ENCODE data around the gene OGDH.

DNA sequence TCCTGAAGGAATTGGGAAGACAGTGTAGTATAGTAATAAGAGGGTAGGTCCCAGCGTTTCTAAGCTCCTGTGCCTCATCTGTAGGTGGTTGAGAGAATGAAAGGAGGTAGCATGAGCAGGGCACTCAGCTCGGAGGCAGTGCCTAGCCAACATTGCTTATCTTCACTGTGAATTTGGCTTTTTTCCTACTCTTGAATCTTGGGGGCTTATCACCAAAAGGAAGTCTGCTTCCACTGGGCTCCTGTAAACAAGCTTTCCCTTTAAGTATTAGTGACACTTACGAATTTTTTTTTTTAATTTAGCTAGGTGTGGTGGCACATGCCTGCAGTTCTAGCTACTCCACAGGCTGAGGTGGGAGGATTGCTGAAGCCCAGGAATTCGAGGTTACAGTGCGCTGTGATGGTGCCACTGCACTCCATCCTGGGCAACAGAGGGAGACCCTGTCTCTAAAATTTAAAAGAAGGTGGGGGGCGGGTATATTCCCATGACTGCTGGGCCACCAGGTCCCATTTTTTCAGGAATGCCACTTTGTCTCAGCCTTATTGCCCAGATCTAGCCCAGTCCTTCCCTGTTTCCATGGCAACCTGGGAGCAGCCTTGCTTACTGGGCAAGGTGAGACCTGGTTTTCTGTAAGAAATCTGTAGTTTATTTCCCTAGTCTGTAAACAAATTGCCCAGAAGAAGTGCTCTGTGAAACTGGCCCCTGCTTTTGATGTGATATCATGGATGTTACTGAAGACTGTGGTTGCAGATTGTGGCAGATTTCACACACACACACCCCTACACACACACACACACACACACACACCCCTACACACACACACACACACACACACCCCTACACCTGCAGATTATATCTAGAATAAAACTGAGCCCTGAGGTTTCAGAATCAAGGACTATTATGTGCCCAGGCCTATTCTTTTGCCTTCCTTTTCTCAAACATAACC lies 19.4 kb downstream of the OGDH start:
- TF ChIP-seq ZNF114 (CRISPR knock-in tag; IDR thresholded peaks at IDR 0.05) (no peak), POLR2AphosphoS5 (IDR thresholded peaks at IDR 0.05; ENCODE audit: low read depth) (no peak), EZH2 (IDR thresholded peaks at IDR 0.05; ENCODE audit: low read depth, unreplicated experiment) (no peak), CREB1 (CRISPR knock-in tag; IDR thresholded peaks at IDR 0.05; ENCODE audit: low read depth) (no peak), JUNB (IDR thresholded peaks at IDR 0.05; ENCODE audit: unreplicated experiment) (no peak), ZNF331 (CRISPR knock-in tag; IDR thresholded peaks at IDR 0.05; ENCODE audit: low read depth) (no peak), EZH2phosphoT487 (IDR thresholded peaks at IDR 0.05; ENCODE audit: unreplicated experiment) (no peak), NANOG (IDR thresholded peaks at IDR 0.05; ENCODE audit: borderline replicate concordance) (no peak), STAT1 (IDR thresholded peaks at IDR 0.05; ENCODE audit: unreplicated experiment) (no peak)
- TF ChIP-seq, protein P1, sequence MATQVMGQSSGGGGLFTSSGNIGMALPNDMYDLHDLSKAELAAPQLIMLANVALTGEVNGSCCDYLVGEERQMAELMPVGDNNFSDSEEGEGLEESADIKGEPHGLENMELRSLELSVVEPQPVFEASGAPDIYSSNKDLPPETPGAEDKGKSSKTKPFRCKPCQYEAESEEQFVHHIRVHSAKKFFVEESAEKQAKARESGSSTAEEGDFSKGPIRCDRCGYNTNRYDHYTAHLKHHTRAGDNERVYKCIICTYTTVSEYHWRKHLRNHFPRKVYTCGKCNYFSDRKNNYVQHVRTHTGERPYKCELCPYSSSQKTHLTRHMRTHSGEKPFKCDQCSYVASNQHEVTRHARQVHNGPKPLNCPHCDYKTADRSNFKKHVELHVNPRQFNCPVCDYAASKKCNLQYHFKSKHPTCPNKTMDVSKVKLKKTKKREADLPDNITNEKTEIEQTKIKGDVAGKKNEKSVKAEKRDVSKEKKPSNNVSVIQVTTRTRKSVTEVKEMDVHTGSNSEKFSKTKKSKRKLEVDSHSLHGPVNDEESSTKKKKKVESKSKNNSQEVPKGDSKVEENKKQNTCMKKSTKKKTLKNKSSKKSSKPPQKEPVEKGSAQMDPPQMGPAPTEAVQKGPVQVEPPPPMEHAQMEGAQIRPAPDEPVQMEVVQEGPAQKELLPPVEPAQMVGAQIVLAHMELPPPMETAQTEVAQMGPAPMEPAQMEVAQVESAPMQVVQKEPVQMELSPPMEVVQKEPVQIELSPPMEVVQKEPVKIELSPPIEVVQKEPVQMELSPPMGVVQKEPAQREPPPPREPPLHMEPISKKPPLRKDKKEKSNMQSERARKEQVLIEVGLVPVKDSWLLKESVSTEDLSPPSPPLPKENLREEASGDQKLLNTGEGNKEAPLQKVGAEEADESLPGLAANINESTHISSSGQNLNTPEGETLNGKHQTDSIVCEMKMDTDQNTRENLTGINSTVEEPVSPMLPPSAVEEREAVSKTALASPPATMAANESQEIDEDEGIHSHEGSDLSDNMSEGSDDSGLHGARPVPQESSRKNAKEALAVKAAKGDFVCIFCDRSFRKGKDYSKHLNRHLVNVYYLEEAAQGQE (IDR thresholded peaks at IDR 0.05; ENCODE audit: unreplicated experiment) = no peak
- TF ChIP-seq, protein P2, sequence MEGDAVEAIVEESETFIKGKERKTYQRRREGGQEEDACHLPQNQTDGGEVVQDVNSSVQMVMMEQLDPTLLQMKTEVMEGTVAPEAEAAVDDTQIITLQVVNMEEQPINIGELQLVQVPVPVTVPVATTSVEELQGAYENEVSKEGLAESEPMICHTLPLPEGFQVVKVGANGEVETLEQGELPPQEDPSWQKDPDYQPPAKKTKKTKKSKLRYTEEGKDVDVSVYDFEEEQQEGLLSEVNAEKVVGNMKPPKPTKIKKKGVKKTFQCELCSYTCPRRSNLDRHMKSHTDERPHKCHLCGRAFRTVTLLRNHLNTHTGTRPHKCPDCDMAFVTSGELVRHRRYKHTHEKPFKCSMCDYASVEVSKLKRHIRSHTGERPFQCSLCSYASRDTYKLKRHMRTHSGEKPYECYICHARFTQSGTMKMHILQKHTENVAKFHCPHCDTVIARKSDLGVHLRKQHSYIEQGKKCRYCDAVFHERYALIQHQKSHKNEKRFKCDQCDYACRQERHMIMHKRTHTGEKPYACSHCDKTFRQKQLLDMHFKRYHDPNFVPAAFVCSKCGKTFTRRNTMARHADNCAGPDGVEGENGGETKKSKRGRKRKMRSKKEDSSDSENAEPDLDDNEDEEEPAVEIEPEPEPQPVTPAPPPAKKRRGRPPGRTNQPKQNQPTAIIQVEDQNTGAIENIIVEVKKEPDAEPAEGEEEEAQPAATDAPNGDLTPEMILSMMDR (conservative IDR thresholded peaks at IDR 0.05; ENCODE audit: low read depth in 2 of 2) = no peak
- TF ChIP-seq, protein P3, sequence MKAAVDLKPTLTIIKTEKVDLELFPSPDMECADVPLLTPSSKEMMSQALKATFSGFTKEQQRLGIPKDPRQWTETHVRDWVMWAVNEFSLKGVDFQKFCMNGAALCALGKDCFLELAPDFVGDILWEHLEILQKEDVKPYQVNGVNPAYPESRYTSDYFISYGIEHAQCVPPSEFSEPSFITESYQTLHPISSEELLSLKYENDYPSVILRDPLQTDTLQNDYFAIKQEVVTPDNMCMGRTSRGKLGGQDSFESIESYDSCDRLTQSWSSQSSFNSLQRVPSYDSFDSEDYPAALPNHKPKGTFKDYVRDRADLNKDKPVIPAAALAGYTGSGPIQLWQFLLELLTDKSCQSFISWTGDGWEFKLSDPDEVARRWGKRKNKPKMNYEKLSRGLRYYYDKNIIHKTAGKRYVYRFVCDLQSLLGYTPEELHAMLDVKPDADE (IDR thresholded peaks at IDR 0.05) = no peak
- TF ChIP-seq, protein P4, sequence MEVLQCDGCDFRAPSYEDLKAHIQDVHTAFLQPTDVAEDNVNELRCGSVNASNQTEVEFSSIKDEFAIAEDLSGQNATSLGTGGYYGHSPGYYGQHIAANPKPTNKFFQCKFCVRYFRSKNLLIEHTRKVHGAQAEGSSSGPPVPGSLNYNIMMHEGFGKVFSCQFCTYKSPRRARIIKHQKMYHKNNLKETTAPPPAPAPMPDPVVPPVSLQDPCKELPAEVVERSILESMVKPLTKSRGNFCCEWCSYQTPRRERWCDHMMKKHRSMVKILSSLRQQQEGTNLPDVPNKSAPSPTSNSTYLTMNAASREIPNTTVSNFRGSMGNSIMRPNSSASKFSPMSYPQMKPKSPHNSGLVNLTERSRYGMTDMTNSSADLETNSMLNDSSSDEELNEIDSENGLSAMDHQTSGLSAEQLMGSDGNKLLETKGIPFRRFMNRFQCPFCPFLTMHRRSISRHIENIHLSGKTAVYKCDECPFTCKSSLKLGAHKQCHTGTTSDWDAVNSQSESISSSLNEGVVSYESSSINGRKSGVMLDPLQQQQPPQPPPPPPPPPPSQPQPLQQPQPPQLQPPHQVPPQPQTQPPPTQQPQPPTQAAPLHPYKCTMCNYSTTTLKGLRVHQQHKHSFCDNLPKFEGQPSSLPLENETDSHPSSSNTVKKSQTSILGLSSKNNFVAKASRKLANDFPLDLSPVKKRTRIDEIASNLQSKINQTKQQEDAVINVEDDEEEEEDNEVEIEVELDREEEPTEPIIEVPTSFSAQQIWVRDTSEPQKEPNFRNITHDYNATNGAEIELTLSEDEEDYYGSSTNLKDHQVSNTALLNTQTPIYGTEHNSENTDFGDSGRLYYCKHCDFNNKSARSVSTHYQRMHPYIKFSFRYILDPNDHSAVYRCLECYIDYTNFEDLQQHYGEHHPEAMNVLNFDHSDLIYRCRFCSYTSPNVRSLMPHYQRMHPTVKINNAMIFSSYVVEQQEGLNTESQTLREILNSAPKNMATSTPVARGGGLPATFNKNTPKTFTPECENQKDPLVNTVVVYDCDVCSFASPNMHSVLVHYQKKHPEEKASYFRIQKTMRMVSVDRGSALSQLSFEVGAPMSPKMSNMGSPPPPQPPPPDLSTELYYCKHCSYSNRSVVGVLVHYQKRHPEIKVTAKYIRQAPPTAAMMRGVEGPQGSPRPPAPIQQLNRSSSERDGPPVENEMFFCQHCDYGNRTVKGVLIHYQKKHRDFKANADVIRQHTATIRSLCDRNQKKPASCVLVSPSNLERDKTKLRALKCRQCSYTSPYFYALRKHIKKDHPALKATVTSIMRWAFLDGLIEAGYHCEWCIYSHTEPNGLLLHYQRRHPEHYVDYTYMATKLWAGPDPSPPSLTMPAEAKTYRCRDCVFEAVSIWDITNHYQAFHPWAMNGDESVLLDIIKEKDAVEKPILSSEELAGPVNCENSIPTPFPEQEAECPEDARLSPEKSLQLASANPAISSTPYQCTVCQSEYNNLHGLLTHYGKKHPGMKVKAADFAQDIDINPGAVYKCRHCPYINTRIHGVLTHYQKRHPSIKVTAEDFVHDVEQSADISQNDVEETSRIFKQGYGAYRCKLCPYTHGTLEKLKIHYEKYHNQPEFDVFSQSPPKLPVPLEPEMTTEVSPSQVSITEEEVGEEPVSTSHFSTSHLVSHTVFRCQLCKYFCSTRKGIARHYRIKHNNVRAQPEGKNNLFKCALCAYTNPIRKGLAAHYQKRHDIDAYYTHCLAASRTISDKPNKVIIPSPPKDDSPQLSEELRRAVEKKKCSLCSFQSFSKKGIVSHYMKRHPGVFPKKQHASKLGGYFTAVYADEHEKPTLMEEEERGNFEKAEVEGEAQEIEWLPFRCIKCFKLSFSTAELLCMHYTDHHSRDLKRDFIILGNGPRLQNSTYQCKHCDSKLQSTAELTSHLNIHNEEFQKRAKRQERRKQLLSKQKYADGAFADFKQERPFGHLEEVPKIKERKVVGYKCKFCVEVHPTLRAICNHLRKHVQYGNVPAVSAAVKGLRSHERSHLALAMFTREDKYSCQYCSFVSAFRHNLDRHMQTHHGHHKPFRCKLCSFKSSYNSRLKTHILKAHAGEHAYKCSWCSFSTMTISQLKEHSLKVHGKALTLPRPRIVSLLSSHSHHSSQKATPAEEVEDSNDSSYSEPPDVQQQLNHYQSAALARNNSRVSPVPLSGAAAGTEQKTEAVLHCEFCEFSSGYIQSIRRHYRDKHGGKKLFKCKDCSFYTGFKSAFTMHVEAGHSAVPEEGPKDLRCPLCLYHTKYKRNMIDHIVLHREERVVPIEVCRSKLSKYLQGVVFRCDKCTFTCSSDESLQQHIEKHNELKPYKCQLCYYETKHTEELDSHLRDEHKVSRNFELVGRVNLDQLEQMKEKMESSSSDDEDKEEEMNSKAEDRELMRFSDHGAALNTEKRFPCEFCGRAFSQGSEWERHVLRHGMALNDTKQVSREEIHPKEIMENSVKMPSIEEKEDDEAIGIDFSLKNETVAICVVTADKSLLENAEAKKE (CRISPR knock-in tag; IDR thresholded peaks at IDR 0.05) = no peak

Data from GM23338 (cell line).